CD8-positive, alpha-beta memory T cell (primary cell): ENCODE results near the gene TMIGD3. TPM values are rescaled to one million over a fixed set of nuclear protein-coding genes. Genes with fewer than 3 reads are reported as not detected.

Experiments
- CTCF ChIA-PET: fragments of 350-600 bp; sonication (Branson Sonifier 250); formaldehyde crosslinking; loops from one replicate; lab custom pipeline; 2021; ENCODE audit warnings: antibody characterized with exemption; lab: Charles Lee
- POLR2A ChIA-PET: fragments of 350-600 bp; sonication (Branson Sonifier 250); formaldehyde crosslinking; loops from one replicate; lab custom pipeline; 2021; ENCODE audit warnings: antibody characterized with exemption; lab: Charles Lee
- DNase-seq, 5 donors: peaks; one replicate each; pipeline versions ENCODE4 v3.0.0 to v3.0.0-alpha.2; 2020 to 2022; ENCODE audit warnings: mixed read lengths in 1 of 5
- H3K27ac ChIP-seq: one replicate; pipeline ENCODE4 v1.7.0; 2013; ENCODE audit warnings: low read depth, mild to moderate bottlenecking, low read length, moderate library complexity
- H3K27me3 ChIP-seq: 2 replicates; pipeline ENCODE4 v1.7.0; 2013; ENCODE audit warnings: low read length, mild to moderate bottlenecking; ENCODE audit not compliant: insufficient read depth, poor library complexity, severe bottlenecking
- H3K36me3 ChIP-seq: 2 replicates; pipeline ENCODE4 v1.7.0; 2013; ENCODE audit warnings: mild to moderate bottlenecking, low read length, moderate library complexity; ENCODE audit not compliant: insufficient read depth
- H3K4me1 ChIP-seq: 2 replicates; pipeline ENCODE4 v1.7.0; 2013; ENCODE audit warnings: mild to moderate bottlenecking, low read length, moderate library complexity; ENCODE audit not compliant: insufficient read depth
- H3K4me3 ChIP-seq: 2 replicates; pipeline ENCODE4 v1.7.0; 2013; ENCODE audit warnings: mild to moderate bottlenecking, low read length
- H3K9me3 ChIP-seq: 2 replicates; pipeline ENCODE4 v1.7.0; 2013; ENCODE audit warnings: mild to moderate bottlenecking, low read length
- H3K27ac Mint-ChIP-seq, 8 donors: one replicate each; pipeline ENCODE4 v1.8.0; 2020 to 2021; ENCODE audit warnings: mixed read lengths in 8 of 8, mild to moderate bottlenecking in 6 of 8, inconsistent platforms in 3 of 8, moderate library complexity in 3 of 8
- H3K27me3 Mint-ChIP-seq, 2 donors: one replicate each; pipeline ENCODE4 v1.8.0; 2020 to 2021; ENCODE audit warnings: mixed read lengths in 2 of 2, mild to moderate bottlenecking in 1 of 2, moderate library complexity in 1 of 2
- H3K36me3 Mint-ChIP-seq, 3 donors: one replicate each; pipeline ENCODE4 v1.8.0; 2020 to 2021; ENCODE audit warnings: mixed read lengths in 3 of 3, inconsistent platforms in 1 of 3, mild to moderate bottlenecking in 1 of 3
- H3K4me1 Mint-ChIP-seq, 3 donors: one replicate each; pipeline ENCODE4 v1.8.0; 2020 to 2021; ENCODE audit warnings: mixed read lengths in 3 of 3, inconsistent platforms in 1 of 3, mild to moderate bottlenecking in 1 of 3
- H3K4me3 Mint-ChIP-seq, 7 donors: one replicate each; pipeline ENCODE4 v1.8.0; 2020 to 2021; ENCODE audit warnings: mixed read lengths in 7 of 7, mild to moderate bottlenecking in 6 of 7, moderate library complexity in 4 of 7, inconsistent platforms in 2 of 7
- H3K9me3 Mint-ChIP-seq, 5 donors: one replicate each; pipeline ENCODE4 v1.8.0; 2020 to 2022; ENCODE audit warnings: mixed read lengths in 5 of 5, mild to moderate bottlenecking in 3 of 5, moderate library complexity in 2 of 5, inconsistent platforms in 1 of 5
- polyA plus RNA-seq: library from polyadenylated mRNA; unstranded; fragments of 300-500 nt; fragmentation: Illumina TruSeq; gene quantifications from one replicate; pipeline ENCODE4 v1.2.3, GENCODE V29; 2021
- total RNA-seq, 2 experiments: library from RNA; stranded (reverse); gene quantifications; one replicate each; pipeline ENCODE4 v1.2.3, GENCODE V29; 2021

TMIGD3 gene
- total and polyA plus RNA-seq, 3 experiments from 2014 or later: 0.26 TPM; not detected in 2

DNA sequence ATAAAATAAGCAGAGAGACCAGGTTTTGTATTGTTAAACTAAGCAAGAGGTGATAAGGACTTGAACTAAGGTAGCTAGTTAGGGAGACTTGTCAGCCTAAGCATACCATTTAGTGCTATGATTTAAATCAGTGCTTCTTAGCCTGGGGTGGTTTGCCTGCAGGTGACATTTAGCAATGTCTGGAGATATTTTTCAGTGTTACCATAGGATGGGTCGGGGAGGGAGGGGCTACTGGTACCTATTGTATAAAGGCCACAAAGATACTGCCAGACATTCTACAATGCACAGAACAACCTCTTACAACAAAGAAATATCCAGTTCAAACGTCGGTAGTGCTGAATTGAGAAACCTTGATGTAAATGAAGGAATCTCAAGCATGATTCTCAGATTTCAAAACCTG lies 50.9 kb downstream of the TMIGD3 start:
- no peak overlapping the region for H3K27ac ChIP-seq
- ChIA-PET POLR2A (no interaction called here), CTCF (interaction anchor here (0.7 to 7.2 kb wide), 3 partner anchors 14 to 107 kb away, joined by 3 to 38 read pairs (median 5); no protein-coding TSS in a partner anchor)
- Mint-ChIP-seq H3K27me3 (no peaks in the 10 kb centered on the region), H3K27ac (peak overlapping the region in 4 of 8 donors; percentile 30 to 88 (median 58)), H3K9me3 (no peaks in the 10 kb centered on the region), H3K4me3 (peak overlapping the region in 3 of 7 donors; percentile 10 to 51 (median 37)), H3K36me3 (peaks cover 3 to 77% (median 21%) of the 10 kb centered on the region in 3 donors), H3K4me1 (peaks cover 65 to 88% (median 88%) of the 10 kb centered on the region in 3 donors)
- no peaks in the 10 kb centered on the region for H3K9me3 ChIP-seq
- no peaks in the 10 kb centered on the region for H3K27me3 ChIP-seq
- no peak overlapping the region for H3K4me3 ChIP-seq
- peaks cover 65% of the 10 kb centered on the region for H3K4me1 ChIP-seq
- H3K36me3 ChIP-seq: peaks cover 24% of the 10 kb centered on the region
- no peak for DNase-seq

DNA sequence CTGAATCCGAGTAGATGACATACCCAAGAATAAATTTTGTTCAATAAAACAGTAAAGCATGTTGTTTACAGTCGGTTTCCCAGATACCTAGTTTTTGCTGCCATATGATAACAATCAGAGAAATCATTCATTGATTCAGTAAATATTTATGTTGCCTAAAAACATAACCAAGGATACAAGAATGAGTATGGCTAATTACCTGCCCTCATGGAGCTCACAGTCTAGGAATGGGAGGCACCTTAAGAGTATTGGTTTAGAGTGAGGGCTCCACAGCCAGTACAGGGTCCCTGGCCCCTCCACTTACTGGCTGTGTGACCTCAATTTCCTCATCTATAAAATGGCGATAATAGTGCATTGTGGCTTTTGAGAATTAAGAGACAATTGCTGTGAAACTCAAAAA lies 53.2 kb downstream of the TMIGD3 start:
- peaks cover 0 to 1% of the 10 kb centered on the region in 2 donors for H3K27me3 Mint-ChIP-seq
- Histone ChIP-seq H3K27me3 (no peaks in the 10 kb centered on the region), H3K9me3 (no peaks in the 10 kb centered on the region), H3K4me1 (peaks cover 70% of the 10 kb centered on the region), H3K27ac (peak overlapping the region; percentile 92), H3K4me3 (peak overlapping the region; percentile 98), H3K36me3 (peaks cover 16% of the 10 kb centered on the region)
- H3K9me3 Mint-ChIP-seq: no peaks in the 10 kb centered on the region
- peak overlapping the region; percentile 89 to 100 (median 99) for H3K27ac Mint-ChIP-seq
- POLR2A ChIA-PET: interaction anchor here (0.6 kb wide), 1 partner anchor 58 kb away, joined by 3 read pairs; no protein-coding TSS in a partner anchor
- no peak for DNase-seq
- CTCF ChIA-PET: interaction anchor here (7.2 kb wide), 1 partner anchor 58 kb away, joined by 38 read pairs; no protein-coding TSS in a partner anchor
- H3K4me1 Mint-ChIP-seq: peaks cover 71 to 91% (median 89%) of the 10 kb centered on the region in 3 donors
- H3K36me3 Mint-ChIP-seq: peaks cover 0 to 71% (median 19%) of the 10 kb centered on the region in 3 donors
- H3K4me3 Mint-ChIP-seq: peak overlapping the region; percentile 98 to 100 (median 100)

DNA sequence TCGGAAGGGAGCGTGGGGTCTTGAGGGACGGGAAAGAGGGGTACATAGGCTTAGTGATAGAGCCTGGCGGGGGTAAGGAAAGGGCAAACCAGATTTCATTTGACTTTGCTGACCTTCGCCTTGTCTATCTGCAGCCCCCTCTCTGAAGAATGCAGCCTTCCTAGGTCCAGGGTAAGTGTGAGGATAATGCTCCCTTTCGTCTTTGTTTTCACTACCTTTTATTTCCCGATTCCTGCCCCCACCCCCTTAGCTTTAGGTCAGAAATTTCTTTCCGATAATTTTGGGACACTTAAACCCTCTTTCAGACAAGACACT lies 53.8 kb downstream of the TMIGD3 start:
- ChIA-PET CTCF (interaction anchor here (7.2 kb wide), 1 partner anchor 59 kb away, joined by 38 read pairs; no protein-coding TSS in a partner anchor), POLR2A (interaction anchor here (0.6 to 1.7 kb wide), 4 partner anchors 27 to 306 kb away, joined by 3 to 6 read pairs (median 4); partner anchors contain the start of gene DDX20)
- Histone ChIP-seq H3K27me3 (no peaks in the 10 kb centered on the region), H3K4me3 (peak overlapping the region; percentile 98), H3K4me1 (peaks cover 65% of the 10 kb centered on the region), H3K36me3 (peaks cover 14% of the 10 kb centered on the region), H3K27ac (peak overlapping the region; percentile 92), H3K9me3 (no peaks in the 10 kb centered on the region)
- Mint-ChIP-seq H3K4me3 (peak overlapping the region; percentile 98 to 100 (median 100)), H3K27ac (peak overlapping the region; percentile 89 to 100 (median 99)), H3K9me3 (no peaks in the 10 kb centered on the region), H3K4me1 (peaks cover 67 to 91% (median 84%) of the 10 kb centered on the region in 3 donors), H3K27me3 (peaks cover 0 to 1% of the 10 kb centered on the region in 2 donors), H3K36me3 (peaks cover 0 to 71% (median 17%) of the 10 kb centered on the region in 3 donors)
- DNase-seq: no peak

DNA sequence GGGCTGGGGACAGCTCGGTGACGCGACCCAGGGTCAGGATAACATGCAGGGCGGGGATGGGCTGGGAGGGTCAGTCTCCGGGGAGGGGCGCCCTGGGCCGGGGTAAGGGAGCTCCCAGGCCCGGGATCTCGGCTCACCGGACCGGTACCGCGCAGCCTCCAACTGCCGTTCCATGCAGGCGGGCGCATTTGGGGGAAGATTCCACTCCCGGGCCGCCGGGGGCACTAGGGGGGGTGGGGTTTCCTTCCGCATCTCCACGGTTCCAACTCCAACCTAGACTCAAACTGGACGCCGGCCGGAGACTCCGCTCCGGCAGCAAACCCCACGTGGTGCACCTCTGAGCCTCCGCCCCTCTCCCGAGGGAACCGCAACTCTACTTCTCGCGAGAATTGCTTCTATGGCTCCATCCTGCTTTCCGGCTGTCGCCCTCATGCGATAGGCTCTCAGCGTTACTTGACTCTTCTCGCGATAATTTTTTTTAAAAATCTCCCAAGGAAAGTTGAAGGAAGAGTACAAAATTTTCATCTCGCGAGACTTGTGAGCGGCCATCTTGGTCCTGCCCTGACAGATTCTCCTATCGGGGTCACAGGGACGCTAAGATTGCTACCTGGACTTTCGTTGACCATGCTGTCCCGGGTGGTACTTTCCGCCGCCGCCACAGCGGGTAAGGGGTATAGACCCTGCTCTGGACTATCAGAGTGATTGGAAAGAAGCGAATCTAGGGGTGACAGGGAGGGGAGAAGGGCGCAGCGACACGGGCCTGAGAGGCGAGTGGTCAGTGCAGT lies 54.3 kb downstream of the TMIGD3 start, which contains the start of the genes ATP5PB and WDR77:
Gene ATP5PB, plus strand, starts transcription at position 547 of the 785 bp plus-strand sequence. Its CDS starts 78 bp downstream, at position 625.
Gene WDR77, minus strand, starts transcription at position 339 of the 785 bp plus-strand sequence. Its CDS starts 87 bp downstream, at position 252.
- peak; percentile 83 to 96 (median 94) for DNase-seq
- Histone ChIP-seq H3K9me3 (no peaks in the 10 kb centered on the region), H3K4me1 (peaks cover 59% of the 10 kb centered on the region), H3K27ac (peak within 1 kb of the TSS; percentile 92), H3K27me3 (no peaks in the 10 kb centered on the region), H3K36me3 (peaks cover 15% of the 10 kb centered on the region), H3K4me3 (peak within 1 kb of the TSS; percentile 98)
- peaks cover 0 to 72% (median 18%) of the 10 kb centered on the region in 3 donors for H3K36me3 Mint-ChIP-seq
- ChIA-PET CTCF (interaction anchor here (0.7 to 7.2 kb wide), 5 partner anchors 23 to 223 kb away, joined by 3 to 38 read pairs (median 5); no protein-coding TSS in a partner anchor), POLR2A (interaction anchor here (0.6 to 1.7 kb wide), 5 partner anchors 14 to 306 kb away, joined by 3 to 6 read pairs (median 4); partner anchors contain the start of gene DDX20)
- peaks cover 68 to 91% (median 81%) of the 10 kb centered on the region in 3 donors for H3K4me1 Mint-ChIP-seq
- H3K9me3 Mint-ChIP-seq: no peaks in the 10 kb centered on the region
- H3K27ac Mint-ChIP-seq: peak within 1 kb of the TSS; percentile 89 to 100 (median 99)
- H3K27me3 Mint-ChIP-seq: peaks cover 0 to 1% of the 10 kb centered on the region in 2 donors
- H3K4me3 Mint-ChIP-seq: peak within 1 kb of the TSS; percentile 98 to 100 (median 100)

DNA sequence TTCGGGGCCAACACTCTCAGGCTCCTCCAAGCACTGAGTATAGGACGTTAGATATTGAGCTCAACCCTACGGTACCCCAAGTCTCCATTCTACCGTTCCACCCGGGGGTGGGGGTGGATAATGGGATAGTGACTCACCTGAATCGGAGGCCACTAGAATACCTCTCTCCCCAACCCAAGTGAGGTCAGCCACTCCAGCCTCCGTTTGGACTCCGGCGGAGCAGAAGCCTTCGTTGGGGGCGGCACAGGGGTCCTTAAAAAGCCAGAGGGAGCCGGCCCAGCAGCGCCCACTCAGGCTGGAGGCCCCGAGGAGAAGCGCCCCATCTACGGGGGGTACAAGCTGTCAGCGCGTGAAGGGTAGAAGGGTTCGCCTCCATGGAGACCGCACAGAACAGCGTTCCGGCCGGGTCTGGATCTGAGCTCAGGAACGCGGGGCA lies 54.9 kb downstream of the TMIGD3 start:
- H3K36me3 Mint-ChIP-seq: peaks cover 0 to 72% (median 18%) of the 10 kb centered on the region in 3 donors
- DNase-seq: peak in 1 of 5 donors; percentile 15
- no peaks in the 10 kb centered on the region for H3K9me3 Mint-ChIP-seq
- ChIA-PET CTCF (interaction anchor here (0.7 to 7.2 kb wide), 6 partner anchors 23 to 232 kb away, joined by 3 to 38 read pairs (median 4); no protein-coding TSS in a partner anchor), POLR2A (interaction anchor here (0.6 to 1.7 kb wide), 5 partner anchors 14 to 307 kb away, joined by 3 to 6 read pairs (median 4); partner anchors contain the start of gene DDX20)
- H3K4me1 Mint-ChIP-seq: peaks cover 65 to 91% (median 80%) of the 10 kb centered on the region in 3 donors
- H3K27ac Mint-ChIP-seq: peak overlapping the region; percentile 27 to 100 (median 94)
- H3K27ac ChIP-seq: peak overlapping the region; percentile 92
- peak overlapping the region; percentile 98 for H3K4me3 ChIP-seq
- peaks cover 17% of the 10 kb centered on the region for H3K36me3 ChIP-seq
- H3K27me3 Mint-ChIP-seq: peaks cover 0 to 3% of the 10 kb centered on the region in 2 donors
- H3K4me3 Mint-ChIP-seq: peak overlapping the region; percentile 98 to 100 (median 100)
- no peaks in the 10 kb centered on the region for H3K27me3 ChIP-seq
- peaks cover 53% of the 10 kb centered on the region for H3K4me1 ChIP-seq
- no peaks in the 10 kb centered on the region for H3K9me3 ChIP-seq

DNA sequence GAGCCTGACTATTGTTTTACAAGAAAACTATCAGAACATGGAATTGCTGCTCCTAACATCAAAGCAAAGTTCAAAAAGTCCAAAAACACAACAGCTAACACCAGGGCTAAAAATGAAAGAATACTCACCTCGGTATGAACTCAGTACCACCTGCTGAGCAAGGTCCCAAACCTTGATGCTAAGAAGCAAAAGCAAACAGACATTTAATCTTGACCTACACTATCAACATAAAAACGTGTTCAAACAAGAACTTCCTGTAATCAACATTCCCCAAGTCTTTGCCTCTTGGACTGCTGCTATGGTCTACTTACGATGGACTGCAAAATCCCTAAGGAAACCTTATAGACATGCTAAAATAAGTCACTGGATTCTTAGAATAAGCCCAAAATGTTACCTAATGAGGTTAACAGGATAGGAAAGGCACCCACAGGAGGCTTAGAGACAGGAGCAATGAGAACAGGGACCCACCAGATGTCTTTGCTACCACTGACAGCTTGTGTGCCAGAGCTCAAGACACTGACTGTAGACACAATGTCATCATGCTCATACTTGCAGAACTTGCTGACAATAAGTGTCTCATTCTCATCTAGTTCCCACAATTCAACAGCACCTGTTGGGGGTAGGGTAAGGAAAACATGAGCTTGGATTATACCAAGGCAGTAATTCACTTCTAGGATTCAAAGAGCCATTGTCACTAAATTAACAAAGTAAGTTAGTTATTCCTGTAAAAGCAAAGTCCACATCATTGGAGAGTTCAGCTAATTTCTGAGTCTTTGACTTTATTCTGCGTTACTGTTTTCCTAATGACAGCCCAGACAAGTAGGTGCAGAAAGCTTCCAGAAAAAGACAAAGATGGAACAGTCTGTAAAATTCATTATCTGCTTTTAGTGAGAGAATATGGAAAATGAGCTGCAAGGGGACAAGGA lies 56.2 kb downstream of the TMIGD3 start:
- Histone ChIP-seq H3K27me3 (no peaks in the 10 kb centered on the region), H3K4me3 (peak overlapping the region; percentile 98), H3K36me3 (peaks cover 24% of the 10 kb centered on the region), H3K9me3 (no peaks in the 10 kb centered on the region), H3K27ac (peak overlapping the region; percentile 92), H3K4me1 (peaks cover 46% of the 10 kb centered on the region)
- Mint-ChIP-seq H3K4me1 (peaks cover 55 to 84% (median 74%) of the 10 kb centered on the region in 3 donors), H3K9me3 (no peaks in the 10 kb centered on the region), H3K4me3 (peak overlapping the region; percentile 98 to 100 (median 100)), H3K36me3 (peaks cover 0 to 76% (median 21%) of the 10 kb centered on the region in 3 donors), H3K27ac (peak overlapping the region; percentile 12 to 99 (median 87)), H3K27me3 (peaks cover 0 to 3% of the 10 kb centered on the region in 2 donors)
- CTCF ChIA-PET: interaction anchor here (0.8 to 7.2 kb wide), 4 partner anchors 29 to 417 kb away, joined by 3 to 38 read pairs (median 6); no protein-coding TSS in a partner anchor
- DNase-seq: no peak
- POLR2A ChIA-PET: no interaction called here
